HK-2 (cell line): ENCODE results near the gene TMEM198.

Source experiments
- DNase-seq: peaks from one replicate; pipeline ENCODE4 v3.0.0-alpha.2; 2018; ENCODE audit not compliant: unreplicated experiment

Gene TMEM198

DNA sequence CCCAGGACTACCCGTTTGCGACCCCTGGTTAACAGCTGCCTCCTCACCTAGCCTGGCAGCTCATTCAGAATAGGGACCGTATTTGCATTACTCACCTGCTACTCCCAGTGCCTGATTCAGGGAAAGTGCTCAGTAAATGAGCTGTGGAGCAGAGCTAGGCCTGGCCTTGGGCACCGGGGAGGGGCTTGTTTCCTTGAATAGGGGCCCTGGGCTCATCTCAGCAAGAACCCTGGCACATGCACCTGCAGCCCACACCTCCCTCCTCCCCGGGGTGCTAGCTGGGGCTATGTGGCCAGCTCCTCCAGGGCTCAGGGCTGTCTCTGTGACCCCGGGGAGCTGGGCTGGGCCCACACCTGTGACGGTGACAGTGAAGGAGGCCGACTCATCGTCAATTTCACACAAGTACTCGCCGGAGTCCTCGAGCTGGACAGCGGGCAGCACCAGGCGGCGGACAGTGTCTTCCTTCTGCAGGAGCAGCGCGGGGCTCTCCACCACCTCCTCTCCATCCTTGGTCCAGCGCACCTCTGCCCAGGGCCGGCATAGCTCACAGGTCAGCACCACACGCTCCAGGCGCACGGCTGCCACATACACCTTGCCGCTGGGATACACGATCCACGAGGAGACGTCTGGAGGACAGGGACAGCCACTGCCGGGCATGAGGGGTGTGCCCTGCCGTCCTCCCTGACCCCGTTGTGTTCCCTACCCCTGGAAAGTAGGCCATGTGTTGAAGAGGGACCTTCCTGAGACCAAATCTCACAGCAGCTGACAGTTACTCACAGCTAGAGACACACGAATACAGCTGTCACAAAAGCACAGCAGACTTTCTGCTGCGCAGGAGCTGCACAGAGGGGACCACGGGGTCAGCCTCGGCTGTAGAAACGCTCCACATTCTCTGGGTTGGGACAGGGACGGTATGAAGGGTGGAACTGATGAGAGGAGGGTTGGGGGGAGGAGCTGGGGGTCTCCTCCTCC lies 18.5 kb downstream of the TMEM198 start:
- DNase-seq, result no peak

DNA sequence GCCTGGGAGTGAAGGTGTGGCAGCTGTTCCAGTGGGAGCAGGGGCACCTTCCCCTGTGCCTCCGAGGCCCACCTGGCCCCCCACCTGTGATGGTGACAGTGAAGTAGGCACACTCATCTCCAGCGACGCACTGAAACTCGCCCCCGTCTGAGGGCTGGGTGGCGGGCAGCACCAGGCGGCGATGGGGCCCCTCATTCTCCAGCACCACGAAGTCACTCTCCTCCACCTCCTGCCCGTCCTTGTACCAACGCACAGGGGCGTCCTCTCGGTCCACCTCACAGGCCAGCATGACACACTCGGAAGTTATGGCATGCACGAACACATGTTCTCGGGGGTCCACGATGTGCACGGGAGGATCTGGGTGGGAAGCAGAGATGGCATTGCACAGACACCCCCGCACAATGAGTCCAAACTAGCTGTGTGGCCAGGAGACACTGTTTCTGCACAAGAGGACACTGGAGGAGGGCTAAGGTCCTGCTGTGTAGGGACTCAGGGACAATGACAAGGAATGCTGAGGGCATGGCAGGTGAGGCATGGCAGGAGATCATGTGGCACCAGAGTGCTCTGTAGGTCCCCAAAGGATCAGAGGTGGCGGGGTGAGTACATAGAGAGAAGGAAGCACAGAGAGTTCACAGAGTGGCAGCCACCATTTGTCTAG lies 19.6 kb downstream of the TMEM198 start:
- DNase-seq, result no peak

DNA sequence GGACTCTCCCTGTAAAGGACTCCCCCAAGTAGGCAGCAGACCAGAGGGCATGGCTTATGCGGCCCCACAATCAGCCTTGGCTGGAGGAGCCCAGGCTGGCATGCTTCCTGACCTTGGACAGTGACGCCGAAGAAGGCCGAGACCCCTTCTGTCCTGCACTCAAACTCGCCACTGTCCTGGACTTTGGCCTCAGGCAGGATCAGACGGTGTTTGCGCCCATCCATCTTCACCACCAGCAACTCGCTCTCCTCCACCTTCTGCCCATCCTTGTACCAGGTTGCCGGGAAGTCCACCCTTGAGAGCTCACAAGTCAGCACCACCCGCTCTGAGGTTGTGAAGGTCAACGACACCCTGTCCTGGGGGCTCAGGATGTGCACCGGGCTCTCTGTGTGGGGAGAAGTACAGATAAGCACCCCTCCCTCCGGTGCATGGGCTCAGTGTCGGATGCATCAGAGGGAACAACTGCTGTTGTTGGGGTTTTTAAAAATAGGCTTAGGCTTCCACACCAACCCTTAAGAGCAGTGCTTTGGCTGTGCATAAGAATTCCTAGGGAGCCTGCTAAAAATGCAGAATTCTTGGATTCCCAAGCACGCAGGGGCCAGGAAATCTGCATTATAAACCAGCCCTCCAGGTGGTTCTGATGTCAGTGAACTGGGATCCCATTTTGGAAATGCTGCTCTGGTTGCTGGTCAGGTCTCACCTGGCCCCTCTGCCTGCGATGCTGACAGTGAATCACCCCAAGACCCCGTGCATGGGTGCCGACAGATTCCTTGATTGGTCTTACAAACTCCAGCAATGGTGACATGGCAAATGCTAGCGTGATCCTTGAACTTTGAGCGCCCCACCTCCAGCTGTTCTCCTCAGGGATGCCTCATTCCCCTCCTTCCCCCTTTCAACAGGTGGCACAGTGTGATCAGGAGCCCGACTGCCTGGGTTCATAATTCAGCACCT lies 21.6 kb downstream of the TMEM198 start:
- DNase-seq, result no peak

DNA sequence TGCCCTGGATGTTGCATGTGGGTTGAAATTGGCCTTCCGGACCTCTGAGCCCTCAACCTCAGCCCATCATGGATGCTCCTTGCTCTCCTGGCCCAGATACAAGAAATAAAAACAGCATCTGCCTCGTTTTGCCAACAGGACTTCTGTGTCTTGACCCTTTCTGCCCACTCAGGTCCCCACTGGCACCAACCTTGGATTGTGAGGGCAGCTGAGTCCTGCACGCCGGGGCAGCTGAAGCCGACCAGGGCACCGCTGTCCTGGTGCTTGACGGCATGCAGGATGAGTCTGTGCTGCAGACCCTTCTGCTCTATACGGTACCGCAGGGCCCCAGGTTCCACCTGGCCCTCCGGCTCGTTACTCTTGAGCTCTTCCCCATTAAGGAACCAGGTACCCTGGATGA lies 22.8 kb downstream of the TMEM198 start:
- no peak for DNase-seq

DNA sequence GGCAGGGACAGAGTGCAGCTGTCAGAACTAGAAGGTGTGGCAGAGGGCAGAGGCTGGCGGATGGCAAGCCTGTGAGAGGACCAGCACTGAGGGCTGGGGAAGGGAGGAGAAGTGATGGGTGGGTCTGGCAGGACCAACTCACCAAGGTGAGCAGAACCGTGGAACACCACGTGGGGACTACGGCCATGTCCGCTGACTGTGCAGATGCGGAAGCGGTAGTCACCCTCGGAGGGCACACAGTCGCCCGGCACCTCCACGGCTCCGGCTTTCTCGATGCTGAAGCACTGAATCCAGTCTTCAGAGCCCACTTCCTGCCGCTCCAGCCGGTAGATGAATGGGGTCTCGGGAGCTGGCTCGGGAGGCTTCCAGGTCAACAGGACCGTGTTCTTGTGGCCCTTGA lies 23.3 kb downstream of the TMEM198 start:
- no peak for DNase-seq

- DNase-seq, result no peak
These were observed 24.0 kb downstream of the TMEM198 start for GRCh38 chr2:219567791-219568361.

- peak; percentile 50 for DNase-seq
These were observed 25.2 kb downstream of the TMEM198 start for GRCh38 chr2:219569041-219569440.

DNA sequence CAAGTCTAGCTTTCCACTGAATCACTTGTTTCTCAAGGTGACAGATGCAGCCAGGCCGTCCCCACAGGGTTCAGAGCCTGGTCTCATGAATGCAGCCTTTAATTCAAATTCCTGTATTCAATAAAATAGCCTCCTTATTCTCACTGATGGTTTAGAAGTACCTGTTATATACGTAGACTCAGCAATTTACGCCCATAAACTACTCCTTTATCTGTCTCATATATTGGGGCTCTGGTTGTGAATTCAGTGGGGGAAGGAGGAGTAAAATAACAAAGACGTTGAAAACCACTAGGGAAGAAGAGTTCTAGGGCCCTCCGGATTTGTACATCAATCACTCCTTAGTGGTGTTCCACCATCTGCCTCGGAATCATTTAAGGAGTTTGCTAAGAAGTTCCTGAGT lies 25.8 kb downstream of the TMEM198 start:
- no peak for DNase-seq

- DNase-seq, result peak; percentile 31
These were observed 26.5 kb downstream of the TMEM198 start for GRCh38 chr2:219570194-219570923.

GRCh38 chr2:219570924-219571310 lies 27.1 kb downstream of the TMEM198 start:
- DNase-seq, result no peak

DNA sequence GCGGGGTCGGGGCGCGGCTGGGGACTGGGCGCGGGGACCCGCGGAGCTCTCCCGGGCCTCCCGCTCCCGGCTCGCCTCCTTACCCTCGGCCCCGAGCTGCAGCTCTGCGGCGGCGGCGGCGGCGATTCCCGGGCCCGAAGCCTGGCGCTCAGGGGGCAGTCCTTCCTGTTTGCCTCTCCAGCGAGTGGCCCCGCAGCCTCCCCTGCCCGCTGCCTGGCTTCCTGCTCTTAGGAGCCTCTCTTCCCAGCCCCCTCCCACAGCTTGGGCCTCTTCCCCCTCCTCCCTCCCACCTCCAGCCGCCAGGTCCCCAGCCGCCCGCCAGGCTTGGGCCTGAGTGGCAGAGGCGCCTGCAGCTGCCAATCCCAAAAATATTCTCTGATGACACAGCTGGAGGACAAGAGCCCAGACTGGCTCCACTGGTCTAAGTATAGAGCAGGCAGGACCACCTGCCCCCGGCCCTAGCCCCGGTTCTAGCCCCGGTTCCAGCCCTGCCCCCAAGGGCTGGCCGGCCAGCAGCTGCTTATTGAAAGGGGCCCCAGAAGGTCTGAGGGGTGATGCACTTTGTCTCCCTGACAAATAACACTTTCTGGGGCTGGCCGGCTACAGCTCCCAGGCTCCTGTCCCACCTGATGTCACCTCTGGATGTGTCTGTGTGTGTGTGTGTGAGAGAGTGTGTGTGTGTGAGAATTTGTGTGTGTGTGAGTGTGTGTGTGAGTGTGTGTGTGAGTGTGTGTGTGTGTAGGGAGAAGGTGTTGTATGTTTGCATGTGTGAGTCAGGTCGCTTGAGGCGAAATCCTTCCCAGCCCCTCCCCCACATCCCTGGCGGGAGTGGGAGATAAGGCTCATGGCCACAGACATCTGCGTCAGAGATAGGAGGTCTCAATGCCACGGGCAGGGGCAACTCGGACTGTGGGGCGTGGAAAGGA lies 27.7 kb downstream of the TMEM198 start, which contains the start of gene OBSL1:
TSS of gene OBSL1 (minus strand) at position 229 of the 926 bp plus-strand sequence. CDS start 307 bp downstream, outside the sequence.
- DNase-seq, result peak; percentile 84

GRCh38 chr2:219572237-219573001 lies 28.6 kb downstream of the TMEM198 start, which contains the start of gene INHA:
INHA (plus strand) TSS chr2:219572310; CDS start chr2:219572375, 65 bp downstream.
- DNase-seq, result no peak

DNA sequence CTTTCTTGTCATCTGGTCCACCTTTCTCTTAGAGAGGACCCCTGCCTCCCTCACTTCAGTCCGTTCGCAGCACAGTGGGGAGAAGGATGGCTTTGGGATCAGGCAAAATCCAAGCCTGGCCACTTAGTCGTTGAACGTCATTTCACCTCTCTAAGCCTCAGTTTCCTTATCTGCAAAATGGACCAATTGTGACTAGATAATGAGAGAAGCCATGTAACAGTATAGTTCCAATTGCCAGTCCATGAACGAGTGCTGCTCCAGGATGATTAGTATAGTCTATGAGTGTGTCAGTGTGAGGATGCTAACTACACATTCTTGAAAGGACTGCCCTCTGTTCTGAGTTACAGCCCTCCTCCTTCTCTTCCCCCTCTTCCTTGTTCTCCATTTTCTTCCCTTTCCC lies 29.3 kb downstream of the TMEM198 start:
- DNase-seq, result no peak

DNA sequence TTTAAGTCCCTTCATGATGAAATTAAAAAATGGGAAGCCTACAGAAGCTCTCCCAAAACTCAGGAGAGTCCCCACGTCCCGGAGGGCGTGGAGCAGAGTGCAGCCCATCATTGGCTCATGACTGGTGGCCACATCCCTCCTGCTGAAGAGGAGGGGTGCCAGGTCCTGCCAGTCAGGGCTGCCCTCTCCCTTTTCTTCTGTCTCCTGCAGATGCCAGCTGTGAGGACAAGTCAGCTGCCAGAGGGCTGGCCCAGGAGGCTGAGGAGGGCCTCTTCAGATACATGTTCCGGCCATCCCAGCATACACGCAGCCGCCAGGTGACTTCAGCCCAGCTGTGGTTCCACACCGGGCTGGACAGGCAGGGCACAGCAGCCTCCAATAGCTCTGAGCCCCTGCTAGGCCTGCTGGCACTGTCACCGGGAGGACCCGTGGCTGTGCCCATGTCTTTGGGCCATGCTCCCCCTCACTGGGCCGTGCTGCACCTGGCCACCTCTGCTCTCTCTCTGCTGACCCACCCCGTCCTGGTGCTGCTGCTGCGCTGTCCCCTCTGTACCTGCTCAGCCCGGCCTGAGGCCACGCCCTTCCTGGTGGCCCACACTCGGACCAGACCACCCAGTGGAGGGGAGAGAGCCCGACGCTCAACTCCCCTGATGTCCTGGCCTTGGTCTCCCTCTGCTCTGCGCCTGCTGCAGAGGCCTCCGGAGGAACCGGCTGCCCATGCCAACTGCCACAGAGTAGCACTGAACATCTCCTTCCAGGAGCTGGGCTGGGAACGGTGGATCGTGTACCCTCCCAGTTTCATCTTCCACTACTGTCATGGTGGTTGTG lies 30.9 kb downstream of the TMEM198 start:
- no peak for DNase-seq

- DNase-seq, result no peak
These were observed 32.0 kb downstream of the TMEM198 start for GRCh38 chr2:219575566-219576504.

DNA sequence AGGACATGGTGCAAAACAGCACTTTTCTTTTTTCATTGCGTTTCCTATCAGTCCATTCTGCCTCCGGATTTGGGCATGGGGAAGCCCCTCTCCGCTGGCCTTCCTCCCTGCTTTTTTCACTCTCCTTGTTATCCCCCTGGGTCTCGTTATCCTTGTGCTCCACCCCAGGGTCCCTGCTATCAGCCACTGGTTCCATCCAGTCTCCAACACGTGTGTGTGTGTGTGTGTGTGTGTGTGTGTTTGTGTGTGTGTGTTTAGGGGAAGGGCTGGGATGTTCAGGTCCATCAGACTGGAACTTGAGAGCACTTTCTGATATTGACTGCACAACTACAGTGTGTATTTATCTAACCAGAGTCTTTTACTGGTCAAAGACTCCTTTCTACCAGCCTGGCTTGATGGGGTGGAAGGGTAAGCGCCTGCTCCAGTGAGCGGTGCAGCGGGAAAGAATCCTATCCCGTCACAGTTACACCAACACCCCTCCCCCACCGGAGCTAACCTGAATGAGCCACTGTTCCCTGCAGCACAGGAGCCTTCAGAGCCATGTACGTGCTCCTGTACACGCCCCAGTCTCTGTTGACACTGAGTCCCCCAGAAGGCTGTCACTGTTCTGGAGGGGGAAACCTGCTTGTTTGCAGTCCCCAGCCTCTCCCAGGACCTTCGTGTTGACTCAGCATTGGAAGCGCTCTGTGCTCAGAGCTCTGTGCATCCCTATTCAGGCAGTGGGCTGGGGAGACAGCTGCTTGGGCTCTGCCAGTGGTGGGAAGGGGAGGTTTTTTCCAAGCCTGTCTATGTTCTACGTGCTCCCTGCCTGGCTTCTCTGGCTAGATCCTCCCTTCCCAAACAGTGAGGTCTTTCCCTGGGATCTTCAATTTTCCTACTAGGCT lies 32.9 kb downstream of the TMEM198 start:
- DNase-seq, result peak; percentile 38
